Stimulated activated CD8-positive, alpha-beta memory T cell treated with anti-CD3 and anti-CD28 coated beads, Interleukin-4, amount 100 ng/mL, for 1 hour (primary cell): ENCODE measurements around the gene REEP6.
"Not testable (repeated sequence)": the region's sequence is repeated elsewhere in the genome, so short reads cannot be mapped to it uniquely, and the experiment has no call there.

Experiments
- DNase-seq, 2 donors: peaks; one replicate each; pipeline ENCODE4 v3.0.0-alpha.2; 2020; ENCODE audit warnings: low read depth in 2 of 2, low spot score in 1 of 2

The REEP6 gene

GRCh38 chr19:1471515-1472160, 19.3 kb upstream of the REEP6 start:
- no peak for DNase-seq

GRCh38 chr19:1472231-1473084, 18.5 kb upstream of the REEP6 start:
- DNase-seq: no peak

- DNase-seq: no peak
These were observed 17.7 kb upstream of the REEP6 start for GRCh38 chr19:1473085-1473851.

- no peak for DNase-seq
These were observed 16.8 kb upstream of the REEP6 start for GRCh38 chr19:1474011-1474764.

GRCh38 chr19:1474765-1475351, 16.1 kb upstream of the REEP6 start:
- DNase-seq: no peak

- DNase-seq: no peak
These were observed 15.1 kb upstream of the REEP6 start for GRCh38 chr19:1475751-1476437.

- not testable (repeated sequence) for DNase-seq
These were observed 13.9 kb upstream of the REEP6 start for GRCh38 chr19:1477056-1477455.

- DNase-seq: peak; percentile 71 to 85
These were observed 11.9 kb upstream of the REEP6 start, which contains the start of gene C19orf25 for GRCh38 chr19:1478934-1479707. TSS of gene C19orf25 (minus strand) at chr19:1479215. CDS start at chr19:1478903, 312 bp downstream.

- DNase-seq: no peak
These were observed 9.6 kb upstream of the REEP6 start for GRCh38 chr19:1481224-1481892.

GRCh38 chr19:1481893-1482360, 9.1 kb upstream of the REEP6 start:
- no peak for DNase-seq

- DNase-seq: no peak
These were observed 8.4 kb upstream of the REEP6 start for GRCh38 chr19:1482361-1483130.

GRCh38 chr19:1483131-1483978, 7.6 kb upstream of the REEP6 start:
- DNase-seq: no peak

GRCh38 chr19:1483979-1484428, 7.0 kb upstream of the REEP6 start:
- DNase-seq: no peak

GRCh38 chr19:1486720-1487575, 4.0 kb upstream of the REEP6 start:
- DNase-seq: no peak

GRCh38 chr19:1487576-1488281, 3.3 kb upstream of the REEP6 start:
- no peak for DNase-seq
